SK-N-SH treated with all-trans-retinoic acid at 6 μM for 48 hours (cell line): ENCODE results near the gene COBL.

Source experiments
- ATAC-seq: fragments of 200-7000 bp; cut with Tn5 transposase; 3 replicates; pipeline ENCODE4 v1.9.1; 2020; ENCODE audit warnings: mild to moderate bottlenecking, moderate library complexity
- ARNTL ChIP-seq: fragments of 450-650 bp; formaldehyde crosslinking; IDR thresholded peaks from 2 replicates; pipeline ENCODE4 v1.5.0; 2020; ENCODE audit warnings: low read depth, mild to moderate bottlenecking, moderate library complexity, borderline replicate concordance
- BACH2 ChIP-seq: fragments of 250-450 bp; sonication (Bioruptor Pico); IDR thresholded peaks from 2 replicates; pipeline ENCODE4 v1.9.0; 2021; ENCODE audit warnings: mild to moderate bottlenecking, borderline replicate concordance
- CREB5 ChIP-seq: fragments of 250-450 bp; sonication (Bioruptor Pico); IDR thresholded peaks from 2 replicates; pipeline ENCODE4 v1.5.1; 2020; ENCODE audit warnings: low read depth, mild to moderate bottlenecking, moderate library complexity
- CSDC2 ChIP-seq: fragments of 250-450 bp; sonication (Bioruptor Pico); IDR thresholded peaks from 2 replicates; pipeline ENCODE4 v1.5.0; 2020; ENCODE audit warnings: mild to moderate bottlenecking, moderate library complexity
- GLIS3 ChIP-seq: fragments of 250-450 bp; sonication (Bioruptor Pico); IDR thresholded peaks from 2 replicates; pipeline ENCODE4 v1.5.0; 2020; ENCODE audit warnings: mild to moderate bottlenecking, moderate library complexity
- ISL1 ChIP-seq: fragments of 250-450 bp; sonication (Bioruptor Pico); IDR thresholded peaks from 2 replicates; pipeline ENCODE4 v2.1.2; 2022; ENCODE audit warnings: mild to moderate bottlenecking, moderate library complexity
- PATZ1 ChIP-seq: fragments of 250-450 bp; sonication (Bioruptor Pico); IDR thresholded peaks from 2 replicates; pipeline ENCODE4 v1.8.0; 2020; ENCODE audit warnings: mild to moderate bottlenecking, moderate library complexity, borderline replicate concordance
- POU6F1 ChIP-seq: fragments of 250-450 bp; sonication (Bioruptor Pico); IDR thresholded peaks from 2 replicates; pipeline ENCODE4 v1.8.0; 2021; ENCODE audit warnings: low read depth, mild to moderate bottlenecking, moderate library complexity, borderline replicate concordance
- PPARA ChIP-seq: fragments of 250-450 bp; sonication (Bioruptor Pico); IDR thresholded peaks from 2 replicates; pipeline ENCODE4 v1.5.0; 2020; ENCODE audit warnings: mild to moderate bottlenecking, borderline replicate concordance
- RARB ChIP-seq: fragments of 250-450 bp; sonication (Bioruptor Pico); IDR thresholded peaks from 2 replicates; pipeline ENCODE4 v1.8.0; 2021; ENCODE audit warnings: mild to moderate bottlenecking, moderate library complexity
- TCF4 ChIP-seq: fragments of 250-450 bp; sonication (Bioruptor Pico); IDR thresholded peaks from 2 replicates; pipeline ENCODE4 v1.8.0; 2021; ENCODE audit warnings: mild to moderate bottlenecking, moderate library complexity, borderline replicate concordance
- TSHZ2 ChIP-seq: fragments of 250-450 bp; sonication (Bioruptor Pico); IDR thresholded peaks from 2 replicates; pipeline ENCODE4 v1.5.0; 2020; ENCODE audit warnings: mild to moderate bottlenecking, moderate library complexity
- ZC3H10 ChIP-seq: fragments of 250-450 bp; sonication (Bioruptor Pico); IDR thresholded peaks from 2 replicates; pipeline ENCODE4 v1.5.1; 2021; ENCODE audit warnings: mild to moderate bottlenecking, moderate library complexity
- ZNF70 ChIP-seq: fragments of 450-650 bp; formaldehyde crosslinking; IDR thresholded peaks from 2 replicates; pipeline ENCODE4 v1.5.0; 2020; ENCODE audit warnings: mild to moderate bottlenecking, moderate library complexity
- ZNF8 ChIP-seq: fragments of 450-650 bp; formaldehyde crosslinking; IDR thresholded peaks from 2 replicates; pipeline ENCODE4 v1.5.0; 2020; ENCODE audit warnings: mild to moderate bottlenecking, moderate library complexity

Gene COBL

GRCh38 chr7:50981743-50982142, 334.9 kb downstream of the COBL start:
- ATAC-seq = no peak
- TF ChIP-seq TCF4 (CRISPR knock-in tag) = no peak
- no peak for TF ChIP-seq GLIS3 (CRISPR knock-in tag)
- no peak for TF ChIP-seq ZNF8
- no peak for TF ChIP-seq ISL1 (CRISPR knock-in tag)

GRCh38 chr7:50980411-50980810, 336.2 kb downstream of the COBL start:
- no peak for ATAC-seq
- TF ChIP-seq CREB5 (CRISPR knock-in tag) (no peak), RARB (no peak), BACH2 (CRISPR knock-in tag) (no peak), ZNF70 (CRISPR knock-in tag) (no peak), ZC3H10 (CRISPR knock-in tag) (no peak), ISL1 (CRISPR knock-in tag) (no peak), TSHZ2 (no peak), PATZ1 (CRISPR knock-in tag) (no peak), ARNTL (CRISPR knock-in tag) (no peak), POU6F1 (CRISPR knock-in tag) (no peak)

- ATAC-seq = peak; percentile 39; the same call in 1 of the 3 replicates
- TF ChIP-seq CSDC2 (CRISPR knock-in tag) (no peak), TSHZ2 (no peak)
These were observed 337.9 kb downstream of the COBL start for GRCh38 chr7:50978633-50979215.

- TF ChIP-seq ZNF70 (CRISPR knock-in tag) (no peak), PATZ1 (CRISPR knock-in tag) (no peak), PPARA (CRISPR knock-in tag) (no peak), ARNTL (CRISPR knock-in tag) (no peak), ZNF8 (no peak), ZC3H10 (CRISPR knock-in tag) (no peak)
- ATAC-seq = no peak
These were observed 339.2 kb downstream of the COBL start for GRCh38 chr7:50977421-50977820.
